ENCODE data around the gene UQCC3.
"Not testable (repeated sequence)": the region's sequence is repeated elsewhere in the genome, so short reads cannot be mapped to it uniquely, and the experiment has no call there.

Gene UQCC3

DNA sequence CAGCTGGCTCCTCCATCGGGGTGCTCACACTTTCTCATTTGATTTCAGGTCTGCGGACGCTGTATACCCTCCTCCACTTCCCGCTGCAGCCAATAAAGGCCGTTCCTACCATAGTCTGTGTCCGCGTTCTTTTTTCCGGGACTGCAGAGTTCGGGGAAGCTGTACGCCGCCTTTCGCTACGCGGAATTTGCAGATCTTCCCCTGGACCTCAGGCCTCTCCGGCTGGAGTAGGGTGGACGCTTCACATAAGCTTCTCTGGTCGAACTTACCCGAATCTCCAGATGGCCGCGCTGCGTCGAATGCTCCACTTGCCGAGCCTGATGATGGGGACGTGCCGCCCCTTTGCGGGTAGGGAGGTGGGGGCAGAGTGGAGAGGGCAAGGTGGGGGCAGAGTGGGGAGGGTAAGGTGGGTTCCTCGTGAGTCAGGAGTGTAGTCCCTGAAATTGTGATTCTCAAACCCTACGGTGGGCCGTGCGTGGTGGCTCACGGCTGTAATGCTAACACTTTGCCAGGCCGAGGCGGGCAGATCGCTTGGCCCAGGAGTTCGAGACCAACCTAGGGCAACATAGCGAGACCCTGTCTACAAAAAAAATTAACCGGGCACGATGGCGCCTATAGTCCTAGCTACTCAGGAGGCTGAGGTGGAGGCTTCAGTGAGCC lies 5.7 kb upstream of the UQCC3 start:
- Histone ChIP-seq H3K36me3 (ENCODE audit: control insufficient read depth, insufficient read depth, low read length) (peaks cover 44% of the 10 kb centered on the region), H3K9me3 (ENCODE audit: control insufficient read depth, low read length) (no peaks in the 10 kb centered on the region), H3K4me1 (ENCODE audit: control insufficient read depth, insufficient read depth, low read length, poor library complexity, severe bottlenecking) (peaks cover 9% of the 10 kb centered on the region), H3K27ac (ENCODE audit: low read depth, low read length, severe bottlenecking) (peak overlapping the region; percentile 91), H3K4me3 (ENCODE audit: extremely low read depth, insufficient read depth, low read length, poor library complexity, severe bottlenecking) (peak overlapping the region; percentile 82)
- WGBS, 2 experiments (ENCODE audit: insufficient coverage in 2 of 2) = 3% methylated on average over 26 to 38 of the region's 39 CpGs

- Histone ChIP-seq H3K4me1 (ENCODE audit: control insufficient read depth, insufficient read depth, low read length, poor library complexity, severe bottlenecking) (peaks cover 9% of the 10 kb centered on the region), H3K9me3 (ENCODE audit: control insufficient read depth, low read length) (no peaks in the 10 kb centered on the region), H3K4me3 (ENCODE audit: extremely low read depth, insufficient read depth, low read length, poor library complexity, severe bottlenecking) (peak overlapping the region; percentile 82), H3K36me3 (ENCODE audit: control insufficient read depth, insufficient read depth, low read length) (peaks cover 42% of the 10 kb centered on the region), H3K27ac (ENCODE audit: low read depth, low read length, severe bottlenecking) (no peak overlapping the region)
- WGBS, 2 experiments (ENCODE audit: insufficient coverage in 2 of 2) = 56 to 60% methylated on average over 11 to 15 of the region's 16 CpGs
Measured at GRCh38 chr11:62666259-62666926, 5.1 kb upstream of the UQCC3 start.

- Histone ChIP-seq H3K9me3 (ENCODE audit: control insufficient read depth, low read length) (no peaks in the 10 kb centered on the region), H3K4me3 (ENCODE audit: extremely low read depth, insufficient read depth, low read length, poor library complexity, severe bottlenecking) (no peak overlapping the region), H3K36me3 (ENCODE audit: control insufficient read depth, insufficient read depth, low read length) (peaks cover 33% of the 10 kb centered on the region), H3K4me1 (ENCODE audit: control insufficient read depth, insufficient read depth, low read length, poor library complexity, severe bottlenecking) (peaks cover 9% of the 10 kb centered on the region), H3K27ac (ENCODE audit: low read depth, low read length, severe bottlenecking) (no peak overlapping the region)
- 75% methylated on average over 1 of the region's 2 CpGs; no CpG with 5 or more reads in 1 of the 2 experiments for WGBS, 2 experiments (ENCODE audit: insufficient coverage in 2 of 2)
Measured at GRCh38 chr11:62667460-62667859, 4.0 kb upstream of the UQCC3 start.

DNA sequence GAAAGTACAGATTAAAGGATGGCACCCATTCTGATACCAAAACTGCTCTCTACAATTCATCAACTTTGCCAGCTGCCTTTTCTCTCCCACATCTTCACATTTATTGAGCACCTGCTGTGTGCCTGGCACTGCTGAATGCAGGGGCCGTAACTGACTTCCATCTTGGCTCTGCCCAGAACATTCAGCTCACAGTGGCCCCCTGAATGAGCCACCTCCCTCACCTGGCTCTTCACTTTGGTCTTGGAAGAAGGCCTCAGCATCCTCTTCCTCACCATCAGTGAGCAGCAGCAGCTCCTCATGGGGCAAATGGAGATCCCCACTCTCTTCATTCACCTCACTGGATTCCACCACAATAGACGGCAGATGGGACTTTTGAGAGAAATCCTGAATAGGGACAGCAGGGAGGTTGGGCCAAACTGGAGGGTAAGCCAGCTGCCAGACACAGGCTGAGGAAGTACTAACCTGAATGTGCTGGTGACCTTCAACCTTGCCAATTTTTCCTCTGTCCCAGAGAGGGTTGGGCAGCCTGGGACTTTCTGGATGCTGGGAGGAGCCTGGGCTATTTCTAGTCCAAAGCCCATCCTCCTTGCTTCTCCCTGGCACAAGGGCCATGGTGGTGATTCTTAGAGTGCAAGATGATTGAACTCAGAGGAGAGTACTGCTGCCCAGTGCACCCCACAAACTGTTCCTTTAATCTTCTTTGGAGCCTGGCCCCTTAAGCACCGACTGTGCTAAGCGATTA lies 1.9 kb upstream of the UQCC3 start:
- Histone ChIP-seq H3K27ac (ENCODE audit: low read depth, low read length, severe bottlenecking) (peak overlapping the region; percentile 10), H3K9me3 (ENCODE audit: control insufficient read depth, low read length) (no peaks in the 10 kb centered on the region), H3K4me3 (ENCODE audit: extremely low read depth, insufficient read depth, low read length, poor library complexity, severe bottlenecking) (no peak overlapping the region), H3K36me3 (ENCODE audit: control insufficient read depth, insufficient read depth, low read length) (peaks cover 43% of the 10 kb centered on the region), H3K4me1 (ENCODE audit: control insufficient read depth, insufficient read depth, low read length, poor library complexity, severe bottlenecking) (peaks cover 9% of the 10 kb centered on the region)
- WGBS, 2 experiments (ENCODE audit: insufficient coverage in 2 of 2) = 93% methylated on average over 2 to 3 of the region's 4 CpGs

DNA sequence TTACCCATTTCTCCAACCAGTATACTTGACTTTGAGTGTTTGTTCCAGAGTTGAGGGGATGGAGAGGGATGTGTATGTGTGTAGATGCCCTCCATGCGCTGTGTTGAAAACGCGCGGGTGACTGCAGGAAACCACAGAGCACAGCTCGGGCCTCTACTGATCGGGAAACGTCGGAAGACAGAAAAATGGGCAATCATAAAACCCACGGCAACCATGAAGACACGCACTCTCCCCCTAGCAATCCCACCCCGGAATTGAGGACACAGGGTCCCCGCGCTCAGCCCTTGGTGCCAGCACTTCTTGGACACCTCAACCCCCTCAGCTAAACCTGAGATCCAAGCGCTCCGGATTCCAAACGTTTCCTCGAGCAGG lies 251 bp upstream of the UQCC3 start:
- Histone ChIP-seq H3K4me1 (ENCODE audit: control insufficient read depth, insufficient read depth, low read length, poor library complexity, severe bottlenecking) (peaks cover 8% of the 10 kb centered on the region), H3K27ac (ENCODE audit: low read depth, low read length, severe bottlenecking) (peak overlapping the region; percentile 83), H3K9me3 (ENCODE audit: control insufficient read depth, low read length) (no peaks in the 10 kb centered on the region), H3K36me3 (ENCODE audit: control insufficient read depth, insufficient read depth, low read length) (peaks cover 49% of the 10 kb centered on the region), H3K4me3 (ENCODE audit: extremely low read depth, insufficient read depth, low read length, poor library complexity, severe bottlenecking) (peak overlapping the region; percentile 80)
- 0 to 5% methylated on average over 10 to 16 of the region's 17 CpGs for WGBS, 2 experiments (ENCODE audit: insufficient coverage in 2 of 2)

DNA sequence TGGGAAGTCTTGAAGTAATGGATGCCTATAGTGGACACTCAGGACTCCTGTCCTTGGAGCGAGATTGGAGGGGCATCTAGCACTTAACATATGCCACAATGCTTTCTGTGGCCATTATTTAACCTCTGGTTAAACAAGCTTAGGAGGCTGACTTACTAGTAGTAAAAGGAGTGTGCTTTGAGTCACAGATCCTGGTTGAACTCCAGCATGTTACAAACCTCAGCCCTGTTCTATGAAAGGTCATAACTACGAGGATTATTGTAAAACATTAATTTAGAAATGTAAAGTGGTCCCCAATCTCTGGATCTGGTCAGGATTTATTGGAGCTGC lies 1.7 kb downstream of the UQCC3 start:
- no peak overlapping the region for H3K27ac ChIP-seq (ENCODE audit: low read depth, low read length, severe bottlenecking)
- H3K36me3 ChIP-seq (ENCODE audit: control insufficient read depth, insufficient read depth, low read length) = peaks cover 50% of the 10 kb centered on the region
- 100% methylated on average over 2 of the region's 2 CpGs; no CpG with 5 or more reads in 1 of the 2 experiments for WGBS, 2 experiments (ENCODE audit: insufficient coverage in 2 of 2)
- H3K4me3 ChIP-seq (ENCODE audit: extremely low read depth, insufficient read depth, low read length, poor library complexity, severe bottlenecking) = no peak overlapping the region
- no peaks in the 10 kb centered on the region for H3K9me3 ChIP-seq (ENCODE audit: control insufficient read depth, low read length)
- peaks cover 5% of the 10 kb centered on the region for H3K4me1 ChIP-seq (ENCODE audit: control insufficient read depth, insufficient read depth, low read length, poor library complexity, severe bottlenecking)

DNA sequence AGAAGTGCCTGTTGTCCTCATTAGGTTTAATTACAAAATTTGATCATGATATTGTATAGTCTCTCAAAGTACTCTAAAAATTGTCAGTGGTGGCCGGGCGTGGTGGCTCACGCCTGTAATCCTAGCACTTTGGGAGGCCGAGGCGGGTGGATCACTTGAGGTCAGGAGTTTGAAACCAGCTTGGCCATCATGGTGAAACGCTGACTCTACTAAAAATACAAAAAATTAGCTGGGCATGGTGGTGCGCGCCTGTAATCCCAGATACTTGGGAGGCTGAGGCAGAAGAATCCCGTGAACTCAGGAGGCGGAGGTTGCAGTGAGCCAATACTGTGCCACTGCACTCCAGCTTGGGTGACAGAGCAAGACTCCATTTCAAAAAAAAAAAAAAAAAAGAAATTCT lies 3.9 kb downstream of the UQCC3 start:
- H3K27ac ChIP-seq (ENCODE audit: low read depth, low read length, severe bottlenecking); H3K4me1 ChIP-seq (ENCODE audit: control insufficient read depth, insufficient read depth, low read length, poor library complexity, severe bottlenecking); H3K4me3 ChIP-seq (ENCODE audit: extremely low read depth, insufficient read depth, low read length, poor library complexity, severe bottlenecking); H3K9me3 ChIP-seq (ENCODE audit: control insufficient read depth, low read length): not testable (repeated sequence)
- 87 to 93% methylated on average over 9 to 10 of the region's 10 CpGs for WGBS, 2 experiments (ENCODE audit: insufficient coverage in 2 of 2)
- peaks cover 47% of the 10 kb centered on the region for H3K36me3 ChIP-seq (ENCODE audit: control insufficient read depth, insufficient read depth, low read length)

DNA sequence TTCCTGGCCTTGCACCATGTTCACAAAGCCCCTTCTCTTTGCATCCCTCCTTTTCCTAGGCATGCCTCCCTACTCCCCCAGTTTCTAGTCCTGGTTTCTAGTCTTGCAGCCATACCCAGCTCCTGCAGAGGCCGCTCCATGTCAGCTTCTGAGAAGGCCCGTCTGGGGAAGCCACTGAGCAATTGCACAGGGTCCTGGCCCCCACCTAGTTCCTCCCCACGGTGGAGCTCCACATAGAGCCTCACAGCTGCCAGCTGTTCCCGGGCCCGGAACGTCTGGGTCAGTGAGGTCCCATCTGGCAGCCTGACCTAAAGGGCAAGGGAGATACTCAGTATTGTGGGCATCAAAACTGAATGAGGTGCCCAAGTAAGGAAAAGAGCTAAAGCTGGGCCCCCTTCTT lies 5.2 kb downstream of the UQCC3 start:
- peaks cover 47% of the 10 kb centered on the region for H3K36me3 ChIP-seq (ENCODE audit: control insufficient read depth, insufficient read depth, low read length)
- H3K9me3 ChIP-seq (ENCODE audit: control insufficient read depth, low read length) = no peaks in the 10 kb centered on the region
- no peak overlapping the region for H3K27ac ChIP-seq (ENCODE audit: low read depth, low read length, severe bottlenecking)
- H3K4me1 ChIP-seq (ENCODE audit: control insufficient read depth, insufficient read depth, low read length, poor library complexity, severe bottlenecking) = peaks cover 8% of the 10 kb centered on the region
- WGBS, 2 experiments (ENCODE audit: insufficient coverage in 2 of 2) = 87 to 95% methylated on average over 4 to 6 of the region's 6 CpGs
- no peak overlapping the region for H3K4me3 ChIP-seq (ENCODE audit: extremely low read depth, insufficient read depth, low read length, poor library complexity, severe bottlenecking)

GRCh38 chr11:62677156-62677555 lies 5.7 kb downstream of the UQCC3 start:
- Histone ChIP-seq H3K4me3 (ENCODE audit: extremely low read depth, insufficient read depth, low read length, poor library complexity, severe bottlenecking) (no peak overlapping the region), H3K9me3 (ENCODE audit: control insufficient read depth, low read length) (no peaks in the 10 kb centered on the region), H3K36me3 (ENCODE audit: control insufficient read depth, insufficient read depth, low read length) (peaks cover 47% of the 10 kb centered on the region), H3K27ac (ENCODE audit: low read depth, low read length, severe bottlenecking) (no peak overlapping the region), H3K4me1 (ENCODE audit: control insufficient read depth, insufficient read depth, low read length, poor library complexity, severe bottlenecking) (peaks cover 8% of the 10 kb centered on the region)
- WGBS, 2 experiments (ENCODE audit: insufficient coverage in 2 of 2) = 85 to 95% methylated on average over 3 to 6 of the region's 6 CpGs

DNA sequence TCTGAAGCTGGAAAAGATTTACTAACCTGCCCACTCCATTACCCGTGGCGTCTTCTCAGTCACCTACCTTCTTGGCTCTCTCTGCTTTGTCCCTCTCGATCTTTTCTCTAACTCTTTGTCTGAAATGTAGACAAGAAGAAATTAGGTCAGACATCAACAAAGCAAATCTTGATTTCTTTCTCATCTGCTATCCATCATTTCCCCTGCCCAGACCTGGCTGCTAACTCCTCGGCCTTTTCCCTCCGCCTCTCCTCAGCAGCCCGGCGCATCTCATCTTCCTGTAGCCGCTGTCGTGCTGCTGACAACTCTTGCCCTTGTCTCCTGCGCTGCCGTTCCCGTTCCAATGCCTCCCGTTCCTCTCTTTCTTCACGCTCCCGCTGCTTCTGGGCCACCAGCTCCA lies 6.2 kb downstream of the UQCC3 start:
- Histone ChIP-seq H3K9me3 (ENCODE audit: control insufficient read depth, low read length) (no peaks in the 10 kb centered on the region), H3K36me3 (ENCODE audit: control insufficient read depth, insufficient read depth, low read length) (peaks cover 47% of the 10 kb centered on the region), H3K4me1 (ENCODE audit: control insufficient read depth, insufficient read depth, low read length, poor library complexity, severe bottlenecking) (peaks cover 8% of the 10 kb centered on the region), H3K4me3 (ENCODE audit: extremely low read depth, insufficient read depth, low read length, poor library complexity, severe bottlenecking) (peak overlapping the region; percentile 98), H3K27ac (ENCODE audit: low read depth, low read length, severe bottlenecking) (no peak overlapping the region)
- WGBS, 2 experiments (ENCODE audit: insufficient coverage in 2 of 2) = 90 to 95% methylated on average over 13 of the region's 15 CpGs

DNA sequence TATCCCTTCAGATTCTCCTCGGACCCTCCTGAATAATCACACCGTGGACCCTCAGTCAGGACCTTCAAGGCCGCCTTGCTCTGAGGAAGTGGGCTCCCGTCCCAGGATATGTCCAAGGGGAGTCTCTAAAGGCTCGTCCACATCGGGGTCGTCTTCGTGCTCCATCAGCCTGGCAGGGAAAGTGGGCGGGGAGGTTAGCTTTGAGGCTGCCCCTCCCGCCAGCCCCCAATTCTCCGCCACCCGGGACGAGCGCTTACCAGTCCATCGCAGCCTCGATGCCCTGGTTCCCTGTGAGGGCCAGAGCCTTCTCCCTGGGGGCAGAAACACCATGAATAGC lies 6.9 kb downstream of the UQCC3 start:
- Histone ChIP-seq H3K4me3 (ENCODE audit: extremely low read depth, insufficient read depth, low read length, poor library complexity, severe bottlenecking) (peak overlapping the region; percentile 98), H3K4me1 (ENCODE audit: control insufficient read depth, insufficient read depth, low read length, poor library complexity, severe bottlenecking) (peaks cover 8% of the 10 kb centered on the region), H3K9me3 (ENCODE audit: control insufficient read depth, low read length) (no peaks in the 10 kb centered on the region), H3K27ac (ENCODE audit: low read depth, low read length, severe bottlenecking) (peak overlapping the region; percentile 80), H3K36me3 (ENCODE audit: control insufficient read depth, insufficient read depth, low read length) (peaks cover 41% of the 10 kb centered on the region)
- 0 to 16% methylated on average over 4 to 8 of the region's 16 CpGs for WGBS, 2 experiments (ENCODE audit: insufficient coverage in 2 of 2)
